GM10266 (cell line): ENCODE data around the gene SORCS2.

Source experiments
- DNase-seq: peaks from one replicate; pipeline ENCODE4 v3.0.0; 2012; ENCODE audit errors: extremely low spot score
- CTCF ChIP-seq: IDR thresholded peaks from 2 replicates; pipeline ENCODE4 v1.5.1; 2012; ENCODE audit warnings: mild to moderate bottlenecking, low read depth; ENCODE audit not compliant: control insufficient read depth, insufficient read depth; ENCODE audit errors: missing control alignments

Gene SORCS2

GRCh38 chr4:7384003-7384928 lies 191.9 kb downstream of the SORCS2 start:
- DNase-seq: no peak
- no peak for TF ChIP-seq CTCF

- no peak for DNase-seq
- no peak for TF ChIP-seq CTCF
Observed at GRCh38 chr4:7384929-7385890, 192.9 kb downstream of the SORCS2 start.

- no peak for TF ChIP-seq CTCF
- no peak for DNase-seq
Observed at GRCh38 chr4:7387925-7388324, 195.6 kb downstream of the SORCS2 start.

- DNase-seq: no peak
- TF ChIP-seq CTCF: no peak
Observed at GRCh38 chr4:7388627-7389026, 196.3 kb downstream of the SORCS2 start.

GRCh38 chr4:7389101-7389701 lies 196.9 kb downstream of the SORCS2 start:
- no peak for TF ChIP-seq CTCF
- DNase-seq: no peak

- TF ChIP-seq CTCF: no peak
- no peak for DNase-seq
Observed at GRCh38 chr4:7389719-7390118, 197.4 kb downstream of the SORCS2 start.
